GM18508 (cell line): Measurements from ENCODE around the gene MSH6.

ENCODE experiments used
- ATAC-seq: cut with Tn5 transposase; IDR thresholded peaks from one replicate; pipeline ENCODE4 v1.9.1; 2021; ENCODE audit warnings: moderate number of reproducible peaks; ENCODE audit not compliant: insufficient read depth, unreplicated experiment

Gene MSH6, protein sequence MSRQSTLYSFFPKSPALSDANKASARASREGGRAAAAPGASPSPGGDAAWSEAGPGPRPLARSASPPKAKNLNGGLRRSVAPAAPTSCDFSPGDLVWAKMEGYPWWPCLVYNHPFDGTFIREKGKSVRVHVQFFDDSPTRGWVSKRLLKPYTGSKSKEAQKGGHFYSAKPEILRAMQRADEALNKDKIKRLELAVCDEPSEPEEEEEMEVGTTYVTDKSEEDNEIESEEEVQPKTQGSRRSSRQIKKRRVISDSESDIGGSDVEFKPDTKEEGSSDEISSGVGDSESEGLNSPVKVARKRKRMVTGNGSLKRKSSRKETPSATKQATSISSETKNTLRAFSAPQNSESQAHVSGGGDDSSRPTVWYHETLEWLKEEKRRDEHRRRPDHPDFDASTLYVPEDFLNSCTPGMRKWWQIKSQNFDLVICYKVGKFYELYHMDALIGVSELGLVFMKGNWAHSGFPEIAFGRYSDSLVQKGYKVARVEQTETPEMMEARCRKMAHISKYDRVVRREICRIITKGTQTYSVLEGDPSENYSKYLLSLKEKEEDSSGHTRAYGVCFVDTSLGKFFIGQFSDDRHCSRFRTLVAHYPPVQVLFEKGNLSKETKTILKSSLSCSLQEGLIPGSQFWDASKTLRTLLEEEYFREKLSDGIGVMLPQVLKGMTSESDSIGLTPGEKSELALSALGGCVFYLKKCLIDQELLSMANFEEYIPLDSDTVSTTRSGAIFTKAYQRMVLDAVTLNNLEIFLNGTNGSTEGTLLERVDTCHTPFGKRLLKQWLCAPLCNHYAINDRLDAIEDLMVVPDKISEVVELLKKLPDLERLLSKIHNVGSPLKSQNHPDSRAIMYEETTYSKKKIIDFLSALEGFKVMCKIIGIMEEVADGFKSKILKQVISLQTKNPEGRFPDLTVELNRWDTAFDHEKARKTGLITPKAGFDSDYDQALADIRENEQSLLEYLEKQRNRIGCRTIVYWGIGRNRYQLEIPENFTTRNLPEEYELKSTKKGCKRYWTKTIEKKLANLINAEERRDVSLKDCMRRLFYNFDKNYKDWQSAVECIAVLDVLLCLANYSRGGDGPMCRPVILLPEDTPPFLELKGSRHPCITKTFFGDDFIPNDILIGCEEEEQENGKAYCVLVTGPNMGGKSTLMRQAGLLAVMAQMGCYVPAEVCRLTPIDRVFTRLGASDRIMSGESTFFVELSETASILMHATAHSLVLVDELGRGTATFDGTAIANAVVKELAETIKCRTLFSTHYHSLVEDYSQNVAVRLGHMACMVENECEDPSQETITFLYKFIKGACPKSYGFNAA (N-terminal part only)

DNA sequence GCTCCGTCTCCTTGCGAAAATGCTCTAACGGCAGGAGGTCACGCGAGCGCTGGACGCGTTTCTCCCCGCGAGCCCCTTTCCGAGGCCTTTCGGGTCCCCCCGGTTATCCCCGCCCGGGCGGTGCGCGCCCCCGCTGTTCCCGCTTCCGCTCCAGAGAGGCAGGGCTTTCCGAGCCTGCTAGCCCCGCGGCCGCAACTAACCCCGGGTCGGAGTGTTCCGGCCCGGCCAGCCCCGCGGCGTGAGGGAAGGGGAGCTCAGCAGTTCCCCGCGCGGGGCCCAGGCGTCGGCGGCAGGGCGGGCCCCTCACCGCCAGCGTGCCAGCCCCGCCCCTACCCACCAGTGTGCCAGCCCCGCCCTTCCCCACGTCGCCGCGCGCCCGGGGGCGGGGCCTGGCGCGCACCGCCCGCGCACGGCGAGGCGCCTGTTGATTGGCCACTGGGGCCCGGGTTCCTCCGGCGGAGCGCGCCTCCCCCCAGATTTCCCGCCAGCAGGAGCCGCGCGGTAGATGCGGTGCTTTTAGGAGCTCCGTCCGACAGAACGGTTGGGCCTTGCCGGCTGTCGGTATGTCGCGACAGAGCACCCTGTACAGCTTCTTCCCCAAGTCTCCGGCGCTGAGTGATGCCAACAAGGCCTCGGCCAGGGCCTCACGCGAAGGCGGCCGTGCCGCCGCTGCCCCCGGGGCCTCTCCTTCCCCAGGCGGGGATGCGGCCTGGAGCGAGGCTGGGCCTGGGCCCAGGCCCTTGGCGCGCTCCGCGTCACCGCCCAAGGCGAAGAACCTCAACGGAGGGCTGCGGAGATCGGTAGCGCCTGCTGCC is at the start of gene MSH6:
Gene MSH6 (plus strand): TSS at position 475 of the 815 bp plus-strand sequence. CDS start 89 bp downstream, at position 564.
- peak; percentile 53 for ATAC-seq

DNA sequence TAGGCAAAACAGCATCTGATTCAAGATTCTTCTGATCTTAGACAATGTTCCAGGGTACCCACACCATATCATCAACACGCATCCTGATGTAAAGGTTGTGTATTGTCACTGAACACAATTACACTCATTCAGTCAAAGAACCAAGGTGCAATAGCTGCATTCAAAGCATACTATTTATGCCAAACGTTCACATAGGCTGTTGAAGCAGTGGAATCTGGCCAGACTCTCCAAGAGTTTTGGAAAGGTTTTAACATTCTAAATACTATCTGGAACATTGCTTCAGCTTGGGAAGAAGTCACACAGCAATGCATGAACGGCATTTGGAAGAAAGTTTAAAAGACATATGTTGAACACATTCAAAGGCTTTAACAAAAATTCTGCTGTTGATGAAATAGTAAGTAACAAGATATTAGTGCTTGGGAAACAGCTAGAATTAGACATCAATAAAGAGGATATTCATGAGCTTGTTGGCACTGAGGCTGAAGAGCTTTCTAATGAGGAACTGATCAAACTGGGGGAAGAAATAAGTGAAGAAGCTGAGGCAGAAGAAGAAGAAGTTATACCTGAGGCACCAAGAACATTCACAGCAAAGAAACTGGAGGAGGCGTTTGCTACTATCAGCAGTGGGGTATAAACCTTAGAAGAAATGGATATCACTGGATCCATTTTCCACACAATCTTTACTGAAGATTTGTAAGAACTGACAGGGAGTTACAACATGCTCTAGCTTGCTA is 47.6 kb upstream of the MSH6 start:
- no peak for ATAC-seq

DNA sequence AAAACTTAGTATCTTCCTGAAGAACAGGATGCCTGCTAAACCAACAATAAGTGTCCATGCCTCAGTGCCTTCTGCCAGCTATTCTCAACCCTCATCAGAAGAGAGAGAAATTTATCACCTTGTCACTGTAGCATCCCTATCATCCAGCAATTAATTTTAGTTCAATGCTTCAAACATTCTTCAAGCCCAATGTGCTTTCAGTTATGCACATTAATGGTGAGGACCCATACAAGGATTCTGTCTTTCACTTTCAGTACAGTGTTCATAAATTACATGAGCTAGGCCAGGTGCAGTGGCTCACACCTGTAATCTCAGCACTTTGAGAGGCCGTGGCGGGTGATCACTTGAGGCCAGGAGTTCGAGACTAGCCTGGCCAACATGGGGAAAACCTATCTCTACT is 47.0 kb upstream of the MSH6 start:
- ATAC-seq, result no peak

DNA sequence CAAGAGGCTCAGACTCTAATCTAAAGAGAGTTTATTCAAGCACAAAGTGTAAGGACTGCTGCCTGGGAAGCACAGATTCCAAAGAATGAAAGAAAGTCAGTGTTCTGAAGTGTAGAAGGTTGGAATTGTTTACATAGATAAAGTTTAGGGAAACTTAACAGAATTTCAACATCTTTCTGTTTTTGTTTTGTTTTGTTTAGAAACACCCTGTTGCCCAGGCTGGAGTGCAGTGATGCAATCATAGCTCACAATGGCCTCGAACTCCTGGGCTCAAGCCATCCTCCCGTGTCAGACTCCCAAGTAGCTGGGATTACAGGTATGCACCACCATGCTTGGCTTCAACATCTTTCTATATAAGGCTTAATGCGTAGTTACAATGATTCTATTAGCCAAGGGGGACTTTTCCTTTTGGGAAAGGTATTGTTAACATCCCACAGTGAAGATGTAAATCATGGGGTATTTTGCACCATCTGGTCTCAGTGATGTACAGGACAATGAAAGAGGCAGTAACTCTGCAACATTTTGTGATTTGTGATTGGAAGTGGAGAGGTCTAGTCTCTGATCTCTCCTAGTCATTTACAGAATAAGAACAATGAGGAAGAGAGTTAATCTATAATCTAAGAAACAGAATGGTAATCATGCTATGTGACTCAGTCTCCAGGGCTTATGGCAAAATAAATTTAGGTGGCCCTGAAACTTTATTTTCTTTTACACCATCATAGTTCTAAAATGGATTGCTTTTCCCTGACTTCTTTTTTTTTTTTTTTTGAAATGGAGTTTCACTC is 45.6 kb upstream of the MSH6 start:
- ATAC-seq, result no peak

DNA sequence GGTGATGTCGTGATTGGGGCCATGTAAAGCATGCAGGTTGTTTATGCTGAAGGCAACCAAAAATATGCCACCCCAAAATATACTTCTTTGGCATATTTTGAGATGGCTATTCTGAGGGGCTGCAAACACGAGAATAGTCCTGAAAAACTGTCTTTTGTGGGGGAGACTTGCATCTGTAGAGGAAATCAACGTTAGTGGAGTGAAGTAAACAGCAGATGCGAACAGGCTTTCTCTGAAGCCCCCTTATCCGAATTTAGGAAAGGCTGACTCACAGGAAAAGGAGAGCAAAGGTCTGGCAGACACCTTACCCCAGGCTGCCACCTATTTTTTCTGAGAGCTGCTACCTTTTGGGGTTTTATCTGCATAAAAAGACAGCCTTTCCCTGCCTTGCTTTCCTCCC is 44.6 kb upstream of the MSH6 start:
- no peak for ATAC-seq

DNA sequence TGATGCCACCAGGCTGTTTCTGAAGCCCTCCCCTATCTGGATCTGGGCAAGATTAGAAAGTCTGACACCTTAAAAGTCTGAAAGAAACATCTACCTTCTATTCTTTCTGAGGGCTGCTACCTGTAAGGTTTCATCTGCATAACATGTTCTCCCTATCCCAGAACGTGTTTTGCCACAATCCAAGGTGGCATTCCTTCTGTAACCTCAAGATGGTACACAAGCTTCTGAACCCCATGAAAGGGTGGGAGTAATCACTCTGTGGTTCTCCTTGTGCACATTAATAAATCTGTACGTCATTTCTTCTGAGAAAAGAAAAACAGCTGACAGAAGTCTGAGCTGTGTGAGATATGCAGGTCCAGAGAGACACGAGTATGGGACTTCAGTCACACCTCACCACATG is 41.8 kb upstream of the MSH6 start:
- ATAC-seq, result no peak

DNA sequence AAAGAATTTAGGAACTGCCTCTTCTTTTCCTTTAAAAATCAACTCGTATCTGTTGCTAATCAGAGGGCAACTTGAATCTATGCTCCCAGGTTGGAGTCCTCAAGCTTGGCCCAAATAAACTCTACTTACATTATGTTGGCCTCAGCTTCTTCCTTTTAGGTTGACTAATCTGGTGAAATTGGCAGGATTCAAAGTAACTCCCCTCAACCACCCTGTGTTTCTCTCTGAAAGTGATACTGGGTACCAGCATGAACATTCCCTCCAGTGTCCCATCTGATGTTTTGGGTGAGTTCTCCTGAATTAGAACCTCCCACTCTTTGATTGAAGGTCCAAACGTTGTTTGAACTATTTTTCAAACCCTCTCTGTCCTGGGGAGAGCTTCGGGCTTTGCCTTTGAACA is 41.3 kb upstream of the MSH6 start:
- ATAC-seq, result no peak

DNA sequence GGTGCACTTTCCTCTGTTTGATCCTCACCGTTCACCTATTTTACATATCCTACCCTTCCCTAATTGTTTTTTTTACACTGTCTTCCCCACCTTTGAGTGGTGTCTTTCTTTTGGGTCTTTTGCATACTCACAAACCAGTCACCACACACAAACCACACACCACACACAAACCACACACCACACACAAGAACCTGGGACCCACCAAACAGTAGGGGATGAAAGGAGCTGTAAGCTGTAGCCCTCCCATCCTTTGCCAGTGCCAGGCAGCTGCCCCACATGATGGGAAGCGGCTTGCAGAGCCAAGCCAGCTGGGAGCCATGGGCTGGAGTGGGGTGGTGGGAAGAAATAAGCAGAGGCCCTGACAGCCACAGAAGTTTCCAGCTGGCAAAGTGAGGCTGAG is 38.9 kb upstream of the MSH6 start:
- no peak for ATAC-seq

DNA sequence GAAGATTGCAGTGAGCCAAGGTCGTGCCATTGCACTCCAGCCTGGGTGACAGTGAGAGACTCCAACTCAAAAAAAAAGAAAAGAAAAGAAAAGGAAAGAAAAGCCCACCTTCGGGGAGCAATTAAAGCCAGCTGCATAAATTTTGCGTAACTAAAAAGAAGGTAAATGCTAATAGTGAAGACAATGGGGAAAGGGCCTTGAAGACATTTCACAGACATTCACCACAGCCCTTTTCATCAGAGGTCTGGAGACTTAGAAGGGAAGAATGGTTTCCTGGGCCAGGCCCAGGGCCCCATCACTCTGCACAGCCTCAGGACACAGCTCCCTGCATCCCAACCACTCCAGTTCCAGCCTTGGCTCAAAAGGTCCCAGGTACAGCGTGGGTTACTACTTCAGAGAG is 35.1 kb upstream of the MSH6 start:
- no peak for ATAC-seq

DNA sequence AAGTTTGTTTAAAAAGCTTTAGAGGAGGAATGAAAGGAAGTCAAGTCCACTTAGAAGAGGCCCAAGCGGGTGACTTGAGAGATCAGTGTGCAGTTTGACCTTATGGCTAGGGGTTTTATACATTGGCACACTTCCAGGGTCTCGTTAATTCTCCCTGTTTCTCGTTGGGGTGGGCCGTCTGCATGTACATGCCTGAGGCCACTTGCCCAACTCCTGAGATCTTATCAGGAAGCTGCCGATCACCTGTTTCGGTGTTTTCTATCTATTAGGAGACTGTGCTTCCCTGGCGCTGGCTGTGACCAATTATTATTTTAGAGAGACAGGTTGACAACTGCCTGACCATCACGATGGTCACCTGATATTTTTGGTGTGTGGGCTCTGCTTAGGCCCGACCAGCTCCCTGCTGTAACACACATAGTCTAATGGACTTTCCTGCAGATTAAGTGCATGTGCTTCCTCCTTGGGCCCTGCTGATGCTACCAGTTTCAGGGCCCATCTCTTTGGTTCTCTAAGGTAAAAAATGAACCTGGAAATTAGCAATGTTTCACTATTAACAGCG is 31.0 kb upstream of the MSH6 start:
- peak; percentile 22 for ATAC-seq

DNA sequence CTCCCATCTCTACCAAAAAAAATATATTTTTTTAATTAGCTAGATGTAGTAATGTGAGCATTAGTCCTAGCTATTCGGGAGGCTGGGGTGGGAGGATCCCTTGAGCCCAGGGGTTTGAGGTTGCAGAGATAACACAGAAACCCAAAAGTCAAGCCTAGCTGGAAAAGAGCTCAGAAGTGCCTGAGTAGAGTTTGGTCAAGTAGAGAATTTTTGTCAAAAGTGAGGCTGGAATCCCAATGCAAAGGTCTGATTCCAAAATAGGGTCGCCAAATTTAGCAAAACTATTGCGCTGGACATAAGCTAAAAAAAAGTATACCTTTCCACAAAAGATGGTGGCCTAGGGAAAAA is 15.5 kb upstream of the MSH6 start:
- no peak for ATAC-seq

DNA sequence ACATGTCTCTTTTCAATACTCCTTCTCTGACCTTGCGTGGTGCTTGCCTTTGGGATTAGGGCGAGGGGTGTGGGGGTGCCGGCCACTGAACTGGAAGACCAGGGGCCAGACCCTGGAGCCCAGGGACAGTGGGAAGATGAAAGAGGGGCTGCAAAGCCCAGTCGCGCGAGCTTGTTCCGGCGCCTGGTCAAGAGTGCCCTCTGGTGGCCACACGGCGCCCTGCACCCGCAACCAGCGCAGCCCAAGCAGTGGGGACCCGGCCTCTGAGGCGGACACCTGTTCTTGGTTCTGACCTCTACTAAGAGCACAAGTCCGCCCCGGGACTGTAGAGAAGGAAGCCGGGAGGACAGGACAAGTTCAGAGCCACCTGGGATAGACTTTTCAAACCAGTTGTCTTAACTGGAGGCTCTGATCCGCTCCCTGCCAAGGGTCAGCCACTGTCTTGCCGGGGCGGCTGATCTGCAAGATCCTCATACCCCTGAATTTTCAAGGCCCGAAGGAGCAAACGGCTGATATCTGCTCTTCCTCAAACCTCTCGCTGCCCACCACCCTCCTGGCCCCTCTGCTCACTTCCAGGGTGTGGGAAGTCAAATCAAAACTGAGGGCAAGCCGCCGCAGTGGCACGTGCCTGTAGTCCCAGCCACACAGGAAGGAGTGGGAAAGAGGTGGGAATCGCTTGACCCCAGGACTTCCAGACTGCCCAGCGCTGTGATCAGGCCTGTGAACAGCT is 14.9 kb upstream of the MSH6 start:
- ATAC-seq, result no peak

DNA sequence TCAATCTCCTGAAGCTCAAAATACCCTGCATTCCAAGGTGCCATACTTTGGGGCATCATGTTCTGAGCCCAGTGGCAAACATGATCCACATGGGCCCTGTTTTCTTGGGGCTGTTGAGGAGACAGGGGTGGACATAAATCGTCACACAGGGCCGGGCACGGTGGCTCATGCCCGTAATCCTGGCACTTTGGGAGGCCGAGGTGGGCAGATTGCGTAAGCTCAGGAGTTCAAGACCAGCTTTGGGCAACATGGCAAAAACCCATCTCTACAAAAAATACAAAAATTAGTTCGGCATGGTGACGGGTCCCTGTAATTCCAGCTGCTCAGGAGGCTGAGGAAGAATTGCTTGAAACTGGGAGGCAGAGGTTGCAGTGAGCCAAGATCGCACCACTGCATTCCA is 13.6 kb upstream of the MSH6 start:
- no peak for ATAC-seq

DNA sequence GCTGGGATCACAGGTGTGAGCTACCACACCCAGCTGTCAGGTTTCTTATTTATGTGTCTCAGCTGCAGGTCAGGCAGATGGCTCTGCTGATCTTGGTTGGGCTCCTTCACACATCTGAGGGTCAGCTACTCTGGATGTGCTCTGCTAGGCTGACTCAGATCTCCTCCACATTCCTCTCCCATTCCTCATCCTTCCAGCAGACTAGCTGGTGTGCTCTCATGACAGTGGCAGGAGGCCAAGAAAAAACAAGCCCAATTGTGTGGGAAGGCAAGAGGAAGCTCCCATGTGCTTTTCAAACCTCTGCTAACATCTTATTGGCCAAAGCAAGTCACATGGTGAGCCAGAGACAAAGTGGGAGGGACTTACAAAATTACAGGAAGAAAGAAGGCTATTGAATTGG is 11.7 kb upstream of the MSH6 start:
- no peak for ATAC-seq

DNA sequence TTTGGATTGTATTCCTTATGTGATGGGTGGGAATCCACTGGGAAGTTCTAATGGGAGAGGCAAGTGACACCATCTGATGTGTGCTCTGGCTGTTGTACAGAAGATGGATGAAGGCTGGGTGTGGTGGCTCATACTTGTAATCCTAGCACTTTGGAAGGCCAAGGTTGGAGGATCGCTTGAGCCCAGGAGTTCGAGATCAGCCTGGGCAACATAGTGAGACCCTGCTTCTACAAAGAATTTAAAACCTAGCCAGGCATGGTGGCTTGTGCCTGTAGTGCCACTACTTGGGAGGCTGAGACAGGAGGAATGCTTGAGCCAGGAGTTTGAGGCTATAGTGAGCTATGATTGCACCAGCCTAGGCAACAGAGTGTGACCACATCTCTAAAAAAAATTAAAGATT is 10.6 kb upstream of the MSH6 start:
- ATAC-seq, result no peak

DNA sequence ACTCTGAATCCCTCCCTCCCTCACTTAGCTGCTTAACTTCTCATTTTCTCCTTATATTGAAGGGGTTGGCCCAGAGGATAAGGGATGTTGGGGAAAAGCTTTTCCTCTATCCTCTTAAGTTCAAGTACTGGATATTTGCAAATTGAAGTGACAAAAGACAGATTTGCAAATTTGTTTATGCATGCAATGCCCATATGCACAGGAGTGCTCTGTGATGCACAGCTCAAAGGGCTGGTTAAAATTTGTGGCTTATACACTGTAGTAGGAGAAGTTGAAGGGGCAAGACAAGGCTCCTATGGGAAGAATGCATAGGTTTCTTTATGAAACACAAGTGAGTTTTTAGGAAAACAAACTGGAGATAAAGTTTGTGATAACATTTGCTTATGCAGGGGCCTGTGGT is 8.4 kb upstream of the MSH6 start:
- ATAC-seq, result no peak

DNA sequence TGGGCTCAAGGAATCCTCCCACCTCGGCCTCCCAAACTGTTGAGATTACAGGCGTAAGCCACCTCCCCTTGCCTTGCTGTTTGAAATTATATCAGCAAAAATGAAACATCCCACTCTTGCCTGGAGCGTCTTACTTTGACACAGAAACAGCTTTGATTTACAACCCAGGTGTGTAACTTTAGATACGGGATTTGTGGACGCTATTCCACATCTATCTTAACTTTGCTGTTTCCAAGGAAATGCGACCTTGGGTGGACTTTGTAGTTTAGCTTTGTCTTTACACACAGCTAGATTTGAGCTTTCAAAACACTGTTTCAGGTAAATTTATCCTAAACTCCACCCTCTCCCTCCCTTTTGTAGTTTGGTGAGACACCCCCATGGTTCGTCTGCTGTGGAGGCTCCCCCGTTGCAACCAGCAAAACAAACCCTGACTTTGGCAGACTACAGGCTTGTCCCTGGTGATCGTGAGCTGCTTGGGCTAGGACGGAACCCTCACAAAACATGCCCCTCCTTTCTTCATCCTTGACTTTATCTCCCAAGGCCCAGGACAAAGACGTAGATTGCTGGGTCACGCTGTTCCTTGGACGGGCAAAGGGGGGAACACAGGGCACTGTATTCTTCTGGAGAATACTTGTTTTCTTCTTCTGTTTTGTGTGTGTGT is 5.5 kb upstream of the MSH6 start:
- ATAC-seq, result no peak
